GM10248 (cell line): Measurements from ENCODE around the gene IQGAP3.

Experiments
- CTCF ChIA-PET: fragments of 300-600 bp; sonication (Branson Sonifier 250); formaldehyde crosslinking; extraction: SDS; loops from one replicate; lab custom pipeline; 2021; ENCODE audit warnings: antibody characterized with exemption; lab: Yijun Ruan, JAX
- POLR2A ChIA-PET: fragments of 350-650 bp; sonication (Branson Sonifier 250); formaldehyde crosslinking; extraction: SDS; loops from one replicate; lab custom pipeline; 2020; ENCODE audit warnings: antibody characterized with exemption; lab: Yijun Ruan, JAX
- DNase-seq: peaks from one replicate; pipeline ENCODE4 v3.0.0; 2012; ENCODE audit errors: extremely low spot score
- TF ChIP-seq, protein P1 (sequence below): IDR thresholded peaks from 2 replicates; pipeline ENCODE4 v1.5.1; 2012; ENCODE audit warnings: mild to moderate bottlenecking, low read depth; ENCODE audit errors: extremely low read depth, missing control alignments, control extremely low read depth

Gene IQGAP3

DNA sequence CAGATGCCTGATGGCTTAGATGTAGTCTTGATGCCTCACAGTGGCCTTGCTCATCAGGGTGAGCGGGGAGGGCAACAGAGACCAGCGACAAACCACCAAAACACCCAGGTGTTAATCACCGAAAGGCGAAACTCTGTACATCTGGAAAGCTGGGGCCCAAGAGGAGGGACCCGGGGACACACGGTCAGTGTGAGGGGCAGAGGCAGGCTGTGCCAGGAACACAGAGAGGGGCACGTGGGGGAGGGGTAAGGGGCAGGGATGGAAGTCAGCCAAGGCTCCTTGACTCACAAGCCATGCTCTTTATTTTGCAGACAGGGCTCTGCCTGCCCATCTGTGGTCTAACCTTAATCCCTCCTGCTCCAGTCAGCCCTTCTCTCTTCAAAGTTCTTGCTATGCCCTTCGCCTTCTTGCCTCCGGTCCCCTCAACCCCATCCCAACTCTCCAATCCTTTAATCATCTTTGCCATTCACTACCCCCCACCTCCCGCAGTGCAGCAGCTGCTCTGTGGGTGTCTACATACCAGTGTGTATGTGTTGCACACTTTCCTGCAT is 76.1 kb downstream of the IQGAP3 start:
- TF ChIP-seq, protein P1, sequence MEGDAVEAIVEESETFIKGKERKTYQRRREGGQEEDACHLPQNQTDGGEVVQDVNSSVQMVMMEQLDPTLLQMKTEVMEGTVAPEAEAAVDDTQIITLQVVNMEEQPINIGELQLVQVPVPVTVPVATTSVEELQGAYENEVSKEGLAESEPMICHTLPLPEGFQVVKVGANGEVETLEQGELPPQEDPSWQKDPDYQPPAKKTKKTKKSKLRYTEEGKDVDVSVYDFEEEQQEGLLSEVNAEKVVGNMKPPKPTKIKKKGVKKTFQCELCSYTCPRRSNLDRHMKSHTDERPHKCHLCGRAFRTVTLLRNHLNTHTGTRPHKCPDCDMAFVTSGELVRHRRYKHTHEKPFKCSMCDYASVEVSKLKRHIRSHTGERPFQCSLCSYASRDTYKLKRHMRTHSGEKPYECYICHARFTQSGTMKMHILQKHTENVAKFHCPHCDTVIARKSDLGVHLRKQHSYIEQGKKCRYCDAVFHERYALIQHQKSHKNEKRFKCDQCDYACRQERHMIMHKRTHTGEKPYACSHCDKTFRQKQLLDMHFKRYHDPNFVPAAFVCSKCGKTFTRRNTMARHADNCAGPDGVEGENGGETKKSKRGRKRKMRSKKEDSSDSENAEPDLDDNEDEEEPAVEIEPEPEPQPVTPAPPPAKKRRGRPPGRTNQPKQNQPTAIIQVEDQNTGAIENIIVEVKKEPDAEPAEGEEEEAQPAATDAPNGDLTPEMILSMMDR: no peak
- POLR2A ChIA-PET: no interaction called here
- CTCF ChIA-PET: interaction anchor here (17.2 kb wide), 1 partner anchor 10 kb away, joined by 373 read pairs; no protein-coding TSS in a partner anchor
- DNase-seq: no peak

DNA sequence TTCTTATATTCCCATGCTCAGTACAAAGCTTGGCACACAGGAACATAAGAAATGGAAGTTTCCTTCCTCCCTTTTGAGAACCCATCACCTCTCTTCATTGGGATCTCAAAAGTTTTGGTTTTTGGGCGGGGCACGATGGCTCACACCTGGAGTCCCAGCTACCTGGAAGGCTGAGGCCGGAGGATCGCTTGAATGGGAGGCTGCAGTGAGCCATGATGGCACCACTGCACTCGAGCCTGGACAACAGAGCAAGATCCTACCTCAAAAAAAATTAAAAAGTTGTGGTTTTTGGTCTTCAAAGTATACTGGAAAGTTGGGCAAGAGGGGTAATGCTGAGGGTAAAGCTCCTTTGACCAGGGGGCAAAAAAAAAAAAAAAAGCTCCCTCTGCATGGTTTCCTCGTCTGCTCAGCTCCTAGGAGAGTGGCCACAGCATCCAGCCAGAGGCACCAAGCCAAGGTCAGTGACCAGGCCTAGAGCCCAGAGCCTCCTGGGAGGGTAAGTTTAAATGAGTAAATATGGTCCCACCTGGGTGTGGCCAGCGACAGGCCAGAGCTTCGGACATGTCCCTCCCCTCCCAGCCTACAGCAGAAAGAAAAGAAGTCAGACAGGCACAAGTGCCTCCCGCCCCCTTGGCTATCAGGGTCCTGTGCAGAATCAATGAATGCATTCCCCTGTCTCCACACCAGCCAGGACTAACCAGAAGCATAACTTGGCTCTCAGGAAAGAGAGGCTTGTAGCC is 76.8 kb downstream of the IQGAP3 start:
- CTCF ChIA-PET: interaction anchor here (17.2 kb wide), 1 partner anchor 9 kb away, joined by 373 read pairs; no protein-coding TSS in a partner anchor
- POLR2A ChIA-PET: no interaction called here
- TF ChIP-seq, protein P1: no peak
- DNase-seq: no peak

DNA sequence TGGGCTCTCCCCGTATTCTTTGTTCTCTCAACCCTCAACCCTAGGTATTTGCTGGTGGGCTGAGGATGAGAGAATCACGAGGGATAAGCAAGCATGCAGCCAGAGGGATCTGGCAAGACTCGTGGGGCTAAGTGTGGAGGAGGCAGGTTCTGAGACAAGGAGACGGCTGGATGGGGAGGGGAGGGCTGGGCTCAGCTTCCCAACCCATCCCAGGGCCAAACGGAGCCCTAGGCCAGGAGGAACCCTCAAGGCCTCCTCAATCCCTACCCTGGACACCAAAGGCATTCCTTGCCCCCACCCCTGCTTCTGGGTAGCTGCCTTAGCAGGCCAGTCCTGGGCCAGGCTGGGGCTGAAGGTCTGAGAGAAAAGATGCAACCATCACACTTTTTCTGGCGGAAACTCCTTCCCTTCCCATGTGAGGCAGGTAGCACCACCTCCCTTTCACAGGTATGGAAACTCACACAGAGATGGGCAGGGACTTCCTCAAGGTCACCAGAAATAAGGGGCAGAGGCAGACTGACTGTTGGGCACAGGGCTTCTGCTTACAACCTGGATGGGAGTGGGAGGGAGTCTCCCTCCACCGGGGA is 78.0 kb downstream of the IQGAP3 start:
- ChIA-PET POLR2A (no interaction called here), CTCF (interaction anchor here (15.5 to 17.2 kb wide), 2 partner anchors 2 to 8 kb away, joined by 373 read pairs; partner anchors contain the start of gene MEF2D)
- DNase-seq: no peak
- TF ChIP-seq, protein P1: no peak

DNA sequence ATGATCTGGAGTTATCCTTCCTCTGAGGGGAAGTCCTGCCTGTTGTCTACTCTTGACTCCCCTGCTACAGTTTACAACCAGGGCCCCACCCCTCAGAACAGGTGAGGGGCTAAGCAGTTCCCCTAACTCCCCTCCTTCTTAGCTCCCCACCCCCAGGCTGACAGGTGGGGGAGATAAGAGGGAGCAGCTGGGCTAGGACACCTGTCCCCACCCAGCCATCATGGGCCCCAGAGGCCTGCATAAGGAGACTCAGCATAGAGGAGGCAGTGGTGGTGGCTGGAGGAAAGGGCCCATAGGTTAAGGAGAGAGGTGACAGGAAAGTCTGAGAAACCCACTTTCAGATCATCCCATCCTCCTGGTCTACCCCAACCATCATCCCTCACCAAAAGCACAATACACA is 78.6 kb downstream of the IQGAP3 start:
- POLR2A ChIA-PET: no interaction called here
- no peak for DNase-seq
- TF ChIP-seq, protein P1: no peak
- CTCF ChIA-PET: interaction anchor here (15.5 to 17.2 kb wide), 2 partner anchors 3 to 7 kb away, joined by 373 read pairs; partner anchors contain the start of gene MEF2D

DNA sequence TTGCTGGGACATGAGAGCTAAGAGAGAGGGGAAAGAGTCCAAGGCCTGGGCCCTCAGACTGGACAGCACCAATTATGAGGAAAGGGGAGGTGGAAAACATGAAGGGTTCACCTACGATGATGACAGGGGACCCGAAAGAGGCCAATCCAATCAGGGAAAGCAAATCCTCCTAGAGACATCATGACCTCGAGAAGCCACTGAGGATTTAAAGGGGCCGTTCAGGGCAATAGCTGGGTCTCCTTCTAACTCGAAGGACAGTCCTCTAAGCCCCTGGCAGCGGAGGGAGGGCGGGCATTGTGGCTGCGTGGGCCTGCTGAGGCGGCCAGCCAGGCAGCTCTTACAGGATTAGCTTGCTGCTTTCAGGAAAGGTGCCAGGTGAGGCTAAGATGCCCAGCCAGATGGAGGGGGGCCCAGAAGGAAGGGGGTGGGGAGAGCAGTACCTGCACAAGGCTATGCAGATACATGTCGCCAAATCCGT is 79.2 kb downstream of the IQGAP3 start:
- ChIA-PET POLR2A (interaction anchor here (5.6 kb wide), 1 partner anchor 7 kb away, joined by 59 read pairs; the partner anchor contains the start of gene MEF2D), CTCF (interaction anchor here (1.3 to 17.2 kb wide), 3 partner anchors 4 to 33 kb away, joined by 4 to 373 read pairs (median 373); partner anchors contain the start of gene MEF2D)
- DNase-seq: no peak
- TF ChIP-seq, protein P1: no peak

DNA sequence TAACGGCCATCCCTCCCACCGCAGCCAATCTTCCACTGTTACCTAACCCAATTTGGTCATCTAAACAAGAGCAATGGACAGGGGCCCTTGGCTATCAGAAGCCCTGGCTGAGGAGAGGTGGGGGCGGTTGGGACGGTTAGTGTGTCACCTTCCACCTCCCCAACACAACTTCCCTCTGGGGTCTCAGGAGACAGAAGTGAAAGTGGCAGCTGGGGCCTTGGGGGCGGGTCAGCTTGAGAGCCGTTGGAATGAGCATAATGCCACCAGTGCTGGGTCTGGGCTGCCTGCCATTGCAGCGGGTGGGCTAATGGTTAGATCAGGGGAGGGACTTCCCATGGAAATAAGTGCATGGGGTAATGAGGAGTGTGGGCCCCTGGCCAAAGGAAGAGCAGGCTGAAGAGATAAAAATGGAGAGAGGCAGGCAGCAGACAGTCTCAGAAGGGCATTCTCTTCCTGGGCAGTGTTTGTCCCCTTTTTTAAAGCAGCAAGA is 79.7 kb downstream of the IQGAP3 start:
- POLR2A ChIA-PET: interaction anchor here (1.0 to 5.6 kb wide), 3 partner anchors 7 to 35 kb away, joined by 3 to 59 read pairs (median 15); partner anchors contain the start of gene MEF2D
- TF ChIP-seq, protein P1: no peak
- CTCF ChIA-PET: interaction anchor here (1.3 to 17.2 kb wide), 5 partner anchors 4 to 99 kb away, joined by 4 to 373 read pairs (median 7); partner anchors contain the start of genes MEF2D and NAXE
- no peak for DNase-seq
